ENCODE results near the gene NLN.

The NLN gene

DNA sequence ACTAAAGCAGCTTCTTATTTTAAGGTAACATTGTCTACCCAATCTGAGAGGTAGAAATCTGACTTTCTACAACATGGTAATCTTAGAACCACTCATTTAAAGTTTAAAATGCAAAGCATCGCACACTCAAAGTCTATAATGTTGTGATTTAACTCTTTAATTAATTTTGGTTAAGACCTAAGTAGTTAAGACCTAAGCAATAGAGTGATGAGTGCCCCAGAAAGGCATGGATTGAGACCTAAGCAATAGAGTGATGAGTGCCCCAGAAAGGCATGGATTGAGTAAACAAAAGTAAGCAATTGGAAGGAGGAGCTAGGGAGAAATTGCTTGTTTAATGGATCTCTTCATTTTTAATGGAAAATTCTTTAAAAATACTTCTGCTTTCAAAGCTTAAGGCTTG lies 86.8 kb downstream of the NLN start:
- H3K36me3 ChIP-seq (ENCODE audit: control insufficient read depth, low read length), result peaks cover 18% of the 10 kb centered on the region
- H3F3A ChIP-seq (ENCODE audit: control insufficient read depth, insufficient read depth), result no peaks in the 10 kb centered on the region
- H3K79me2 ChIP-seq (ENCODE audit: control insufficient read depth, low read length), result no peaks in the 10 kb centered on the region
- H3K27ac ChIP-seq (ENCODE audit: low read depth, low read length), result no peak overlapping the region
- no peaks in the 10 kb centered on the region for H3K9me2 ChIP-seq (replicated peaks; ENCODE audit: control insufficient read depth, low read length)
- no peak for TF ChIP-seq EZH2phosphoT487 (IDR thresholded peaks at IDR 0.05; ENCODE audit: borderline replicate concordance, low read length)
- TF ChIP-seq, protein P1, sequence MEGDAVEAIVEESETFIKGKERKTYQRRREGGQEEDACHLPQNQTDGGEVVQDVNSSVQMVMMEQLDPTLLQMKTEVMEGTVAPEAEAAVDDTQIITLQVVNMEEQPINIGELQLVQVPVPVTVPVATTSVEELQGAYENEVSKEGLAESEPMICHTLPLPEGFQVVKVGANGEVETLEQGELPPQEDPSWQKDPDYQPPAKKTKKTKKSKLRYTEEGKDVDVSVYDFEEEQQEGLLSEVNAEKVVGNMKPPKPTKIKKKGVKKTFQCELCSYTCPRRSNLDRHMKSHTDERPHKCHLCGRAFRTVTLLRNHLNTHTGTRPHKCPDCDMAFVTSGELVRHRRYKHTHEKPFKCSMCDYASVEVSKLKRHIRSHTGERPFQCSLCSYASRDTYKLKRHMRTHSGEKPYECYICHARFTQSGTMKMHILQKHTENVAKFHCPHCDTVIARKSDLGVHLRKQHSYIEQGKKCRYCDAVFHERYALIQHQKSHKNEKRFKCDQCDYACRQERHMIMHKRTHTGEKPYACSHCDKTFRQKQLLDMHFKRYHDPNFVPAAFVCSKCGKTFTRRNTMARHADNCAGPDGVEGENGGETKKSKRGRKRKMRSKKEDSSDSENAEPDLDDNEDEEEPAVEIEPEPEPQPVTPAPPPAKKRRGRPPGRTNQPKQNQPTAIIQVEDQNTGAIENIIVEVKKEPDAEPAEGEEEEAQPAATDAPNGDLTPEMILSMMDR (IDR thresholded peaks at IDR 0.05; ENCODE audit: low read depth, low read length, poor library complexity, severe bottlenecking), result no peak
- no peaks in the 10 kb centered on the region for H3K9me3 ChIP-seq (ENCODE audit: control insufficient read depth, insufficient read depth, low read length)
- H3K4me2 ChIP-seq (ENCODE audit: low read length), result no peak overlapping the region
- H3K27me3 ChIP-seq (ENCODE audit: control insufficient read depth, low read length), result no peaks in the 10 kb centered on the region
- no peaks in the 10 kb centered on the region for H3K4me1 ChIP-seq (ENCODE audit: control insufficient read depth, low read length)
- H3K4me3 ChIP-seq (ENCODE audit: low read length), result no peak overlapping the region
- no peaks in the 10 kb centered on the region for H4K20me1 ChIP-seq (ENCODE audit: control insufficient read depth, insufficient read depth, low read depth, low read length)

DNA sequence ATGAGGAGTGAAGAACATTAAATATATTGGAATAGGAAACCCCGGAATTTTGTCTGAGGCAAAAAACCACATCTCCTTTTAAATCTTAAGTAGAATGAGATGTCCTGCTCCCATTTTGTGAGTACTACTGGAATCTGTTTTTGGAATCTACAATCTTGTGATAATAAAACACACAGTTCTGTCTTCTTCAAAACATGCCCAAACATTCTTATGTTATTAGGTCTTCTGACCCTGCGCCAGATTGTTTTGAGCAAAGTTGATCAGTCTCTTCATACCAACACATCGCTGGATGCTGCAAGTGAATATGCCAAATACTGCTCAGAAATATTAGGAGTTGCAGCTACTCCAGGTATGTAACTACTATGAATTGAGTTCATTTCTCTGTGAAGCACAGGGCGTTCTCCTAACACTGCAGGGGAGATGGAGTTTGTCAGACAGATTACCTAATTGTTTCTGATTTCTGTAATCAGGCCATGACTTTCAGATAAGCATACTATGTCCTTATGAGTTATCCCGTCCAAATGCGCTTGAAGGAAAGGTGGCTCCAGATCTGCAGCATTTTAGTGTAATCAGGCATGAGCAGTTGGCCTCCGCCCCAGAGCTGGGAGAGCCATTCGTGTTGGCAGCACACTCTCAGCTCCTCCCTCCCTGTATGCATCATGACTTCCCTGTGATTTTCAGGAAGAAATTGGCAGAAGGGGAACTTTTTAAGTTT lies 88.0 kb downstream of the NLN start:
- H3K4me1 ChIP-seq (ENCODE audit: control insufficient read depth, low read length), result no peaks in the 10 kb centered on the region
- no peaks in the 10 kb centered on the region for H3K9me3 ChIP-seq (ENCODE audit: control insufficient read depth, insufficient read depth, low read length)
- H3K27ac ChIP-seq (ENCODE audit: low read depth, low read length), result no peak overlapping the region
- H3F3A ChIP-seq (ENCODE audit: control insufficient read depth, insufficient read depth), result no peaks in the 10 kb centered on the region
- no peak overlapping the region for H3K4me2 ChIP-seq (ENCODE audit: low read length)
- no peaks in the 10 kb centered on the region for H4K20me1 ChIP-seq (ENCODE audit: control insufficient read depth, insufficient read depth, low read depth, low read length)
- H3K36me3 ChIP-seq (ENCODE audit: control insufficient read depth, low read length), result peaks cover 18% of the 10 kb centered on the region
- H3K4me3 ChIP-seq (ENCODE audit: low read length), result no peak overlapping the region
- TF ChIP-seq EZH2phosphoT487 (IDR thresholded peaks at IDR 0.05; ENCODE audit: borderline replicate concordance, low read length), result no peak
- TF ChIP-seq, protein P1 (IDR thresholded peaks at IDR 0.05; ENCODE audit: low read depth, low read length, poor library complexity, severe bottlenecking), result no peak
- H3K9me2 ChIP-seq (replicated peaks; ENCODE audit: control insufficient read depth, low read length), result no peaks in the 10 kb centered on the region
- no peaks in the 10 kb centered on the region for H3K79me2 ChIP-seq (ENCODE audit: control insufficient read depth, low read length)
- H3K27me3 ChIP-seq (ENCODE audit: control insufficient read depth, low read length), result no peaks in the 10 kb centered on the region

DNA sequence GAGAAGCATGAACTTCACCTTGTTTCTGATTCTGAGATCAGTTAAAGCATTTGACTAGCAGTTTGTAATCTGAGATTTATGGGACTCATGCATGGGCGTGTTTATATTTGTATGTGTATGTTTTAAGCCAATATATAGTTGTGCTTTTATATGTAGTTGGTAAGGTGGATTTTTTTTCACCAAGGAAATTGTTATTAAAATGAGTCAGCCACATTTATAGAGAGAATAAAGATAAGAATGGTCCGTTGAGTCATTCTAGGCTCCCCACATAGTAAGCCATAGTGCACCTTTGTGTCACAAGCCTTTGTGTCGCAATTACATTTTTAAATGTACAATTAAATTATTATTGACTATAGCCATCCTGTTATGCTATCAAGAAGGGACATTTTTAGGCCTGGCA lies 89.0 kb downstream of the NLN start:
- Histone ChIP-seq H3K79me2 (ENCODE audit: control insufficient read depth, low read length) (no peaks in the 10 kb centered on the region), H3K36me3 (ENCODE audit: control insufficient read depth, low read length) (peaks cover 20% of the 10 kb centered on the region), H3K27ac (ENCODE audit: low read depth, low read length) (no peak overlapping the region), H3K4me3 (ENCODE audit: low read length) (no peak overlapping the region), H3K4me2 (ENCODE audit: low read length) (no peak overlapping the region), H3K27me3 (ENCODE audit: control insufficient read depth, low read length) (no peaks in the 10 kb centered on the region), H3K9me3 (ENCODE audit: control insufficient read depth, insufficient read depth, low read length) (no peaks in the 10 kb centered on the region), H3K9me2 (replicated peaks; ENCODE audit: control insufficient read depth, low read length) (no peaks in the 10 kb centered on the region), H4K20me1 (ENCODE audit: control insufficient read depth, insufficient read depth, low read depth, low read length) (no peaks in the 10 kb centered on the region), H3F3A (ENCODE audit: control insufficient read depth, insufficient read depth) (no peaks in the 10 kb centered on the region), H3K4me1 (ENCODE audit: control insufficient read depth, low read length) (no peaks in the 10 kb centered on the region)
- TF ChIP-seq, protein P1 (IDR thresholded peaks at IDR 0.05; ENCODE audit: low read depth, low read length, poor library complexity, severe bottlenecking), result no peak

Data from DOHH2 (cell line).